GM19240 (cell line): ENCODE measurements around the gene TBC1D22A.

Source experiments
- DNase-seq: peaks from one replicate; pipeline ENCODE4 v3.0.0; 2011; ENCODE audit warnings: low spot score; ENCODE audit not compliant: insufficient read length

Gene TBC1D22A

DNA sequence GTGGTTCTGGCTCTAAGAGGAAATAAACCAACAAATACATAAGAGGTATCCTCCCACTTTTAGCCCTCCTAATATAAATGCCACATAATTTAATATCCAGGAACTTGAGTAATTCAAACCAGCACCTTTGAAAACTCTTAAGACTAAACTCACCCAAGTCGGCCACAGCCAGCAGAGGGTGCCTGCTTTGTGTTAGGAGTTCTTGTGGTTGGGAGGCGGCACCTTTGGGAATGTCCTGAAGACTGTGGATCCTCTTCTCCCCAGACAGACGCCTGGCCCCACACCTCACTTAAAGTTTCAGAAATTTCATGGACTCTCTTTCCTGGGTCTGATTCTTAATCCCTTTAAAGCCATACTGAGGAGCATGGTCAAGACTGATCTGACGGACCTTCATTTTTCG lies 169.0 kb downstream of the TBC1D22A start:
- DNase-seq, result no peak

DNA sequence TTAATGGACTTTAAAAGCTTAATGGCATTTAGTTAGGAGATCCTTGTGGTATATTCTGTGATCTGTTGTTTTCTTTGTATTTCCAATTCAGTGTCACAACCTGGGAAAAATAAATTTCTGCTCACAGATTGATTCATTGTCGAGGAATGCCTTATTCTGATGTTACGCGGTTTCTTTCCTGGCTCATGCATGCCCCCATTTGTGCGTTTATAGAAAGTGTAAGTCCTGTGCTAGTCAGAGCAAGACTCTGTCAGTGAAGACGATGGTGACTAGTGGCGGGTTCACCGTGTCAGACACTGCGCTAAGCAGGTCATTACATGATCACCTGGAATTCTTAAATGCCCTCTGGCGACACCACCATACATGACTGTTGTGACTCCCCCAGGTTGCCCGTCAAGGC lies 169.4 kb downstream of the TBC1D22A start:
- DNase-seq, result no peak

DNA sequence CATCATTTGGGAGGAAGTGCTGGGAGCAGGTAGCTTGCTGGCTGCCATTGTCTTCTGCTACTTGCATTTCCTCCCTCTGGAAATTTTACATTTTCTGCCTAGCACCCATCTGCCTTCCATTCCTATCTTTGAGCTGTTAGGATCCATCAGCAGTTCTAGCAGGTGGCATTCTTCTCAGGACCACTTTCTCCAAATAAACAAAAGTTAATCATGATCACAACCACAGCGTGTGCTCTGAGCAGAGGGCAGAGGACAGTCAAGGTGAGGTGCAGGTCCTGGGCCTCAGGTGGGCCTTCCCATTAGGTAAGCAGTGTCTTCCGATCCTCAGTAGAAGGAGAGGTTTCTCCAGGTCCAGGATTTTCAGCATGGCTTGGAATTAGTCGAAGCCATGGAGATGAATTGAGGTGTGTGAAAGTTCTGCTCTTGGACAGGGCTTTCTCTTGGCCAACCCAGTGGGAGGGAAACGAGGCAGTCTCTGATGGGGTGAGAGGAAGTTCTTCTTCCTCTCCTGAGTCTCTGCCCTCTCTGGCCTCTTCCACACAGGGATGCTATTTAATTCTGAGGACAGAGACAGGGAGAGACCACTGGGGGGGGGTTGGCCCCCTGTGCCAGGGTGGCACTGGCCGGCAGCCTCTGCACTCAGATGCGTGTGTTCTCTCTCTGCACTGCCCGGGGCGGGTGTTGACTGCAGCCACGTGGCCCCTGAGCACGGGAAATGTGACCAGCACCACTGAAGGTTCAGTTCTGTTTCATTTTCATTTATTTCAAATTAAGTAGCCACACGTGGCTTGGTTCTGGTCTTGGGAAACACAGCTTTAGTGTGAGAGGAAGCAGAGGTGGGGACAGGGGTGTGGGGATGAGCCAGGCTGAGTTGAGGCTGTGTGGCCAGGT lies 170.8 kb downstream of the TBC1D22A start:
- no peak for DNase-seq

DNA sequence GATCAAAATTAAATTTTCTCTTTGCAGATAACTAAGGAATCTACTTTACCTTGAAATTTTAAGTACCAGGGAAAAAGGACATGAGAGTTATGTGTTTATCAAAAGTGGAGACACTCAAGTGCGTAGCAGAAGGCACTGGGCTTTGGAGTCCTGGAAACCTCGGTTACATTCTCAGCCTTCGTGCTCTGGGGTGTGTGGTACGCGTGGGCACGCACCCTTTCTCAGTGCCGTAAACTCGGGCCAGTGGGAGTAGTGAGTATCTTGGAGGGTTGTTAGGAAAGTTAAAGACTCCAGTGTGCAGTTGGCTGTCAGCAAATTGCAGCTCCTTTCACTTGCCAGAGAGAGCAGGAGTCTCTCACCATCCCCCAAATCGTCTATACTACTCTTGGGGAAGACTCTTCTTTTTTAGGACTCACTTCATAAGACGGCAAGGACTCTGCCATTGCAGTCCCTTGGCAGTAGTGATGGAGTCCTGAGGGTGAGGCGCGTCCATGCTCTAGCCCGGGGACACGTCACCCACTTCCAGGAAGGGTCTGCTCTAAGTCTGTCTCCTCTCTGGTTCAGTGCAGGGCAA lies 171.8 kb downstream of the TBC1D22A start:
- no peak for DNase-seq

DNA sequence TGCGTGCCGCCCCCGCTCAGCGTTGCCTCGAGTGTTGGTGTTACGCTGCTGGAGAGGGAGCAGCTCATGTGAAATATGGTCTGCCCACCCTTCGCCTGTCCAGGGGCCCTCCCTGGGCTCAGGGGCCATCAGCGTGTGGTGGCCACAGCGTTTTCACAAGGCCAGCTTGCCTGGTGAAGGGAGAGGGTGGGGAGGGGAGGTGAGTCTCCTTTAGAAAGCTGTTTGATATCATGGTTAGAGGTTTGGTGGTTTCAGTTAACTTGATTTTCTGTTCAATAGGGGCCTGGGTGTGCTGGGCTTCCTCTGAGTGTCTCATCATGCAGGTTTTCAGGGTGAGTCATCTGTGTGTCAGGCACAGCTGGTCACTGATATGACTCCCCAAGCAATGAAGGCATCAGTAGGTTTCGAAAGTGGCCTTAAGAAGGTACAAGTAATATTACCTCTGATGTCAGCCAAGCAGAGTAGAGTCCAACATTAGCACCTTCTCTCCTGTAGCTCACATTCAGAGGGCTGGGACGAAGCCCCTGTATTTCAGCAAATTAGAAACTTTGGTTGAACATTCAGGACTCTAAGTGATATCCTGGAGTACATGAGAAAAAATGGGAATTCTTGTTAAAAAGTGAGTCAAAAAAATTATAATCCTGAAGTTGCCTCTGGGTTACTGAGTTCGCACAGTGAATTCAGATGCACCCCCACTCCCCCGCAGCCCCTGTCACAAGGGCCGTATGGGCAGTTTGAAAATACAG lies 172.5 kb downstream of the TBC1D22A start:
- no peak for DNase-seq

DNA sequence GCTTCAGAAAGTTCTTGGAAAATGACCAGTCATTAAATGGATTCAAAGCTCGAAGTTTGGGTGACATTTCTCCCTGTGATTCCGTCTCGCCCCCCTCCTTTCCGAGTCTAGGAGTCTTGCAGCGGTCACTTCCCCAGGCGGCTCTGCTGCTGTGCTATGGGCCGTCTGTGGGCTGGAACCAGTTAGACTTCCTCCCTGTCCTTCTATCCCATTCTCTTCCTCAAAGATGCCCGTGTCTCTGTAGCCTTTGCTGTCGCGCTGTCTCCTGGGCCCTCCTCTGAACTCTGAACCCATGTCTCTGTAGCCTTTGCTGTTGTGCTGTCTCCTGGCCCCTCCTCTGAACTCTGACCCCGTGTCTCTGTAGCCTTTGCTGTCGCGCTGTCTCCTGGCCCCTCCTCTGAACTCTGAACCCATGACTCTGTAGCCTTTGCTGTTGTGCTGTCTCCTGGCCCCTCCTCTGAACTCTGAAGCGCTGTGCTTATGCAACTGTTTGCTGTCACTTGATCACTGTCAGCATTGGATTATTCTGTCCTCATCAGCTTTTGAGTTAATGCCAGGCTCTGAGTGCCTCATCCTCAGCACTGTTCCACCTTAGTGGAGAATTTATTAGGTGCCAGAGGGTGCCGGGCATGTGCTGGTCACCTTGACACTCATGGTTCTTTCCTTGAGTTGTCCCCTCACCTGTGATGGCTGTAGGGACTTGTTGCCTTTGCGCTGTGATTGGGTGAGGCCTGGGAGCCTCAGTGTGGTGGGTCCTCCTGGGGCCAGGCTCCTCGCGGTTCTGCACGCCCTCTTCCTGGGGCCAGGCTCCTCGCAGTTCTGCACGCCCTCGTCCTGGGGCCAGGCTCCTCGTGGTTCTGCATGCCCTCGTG lies 173.3 kb downstream of the TBC1D22A start:
- DNase-seq, result no peak

DNA sequence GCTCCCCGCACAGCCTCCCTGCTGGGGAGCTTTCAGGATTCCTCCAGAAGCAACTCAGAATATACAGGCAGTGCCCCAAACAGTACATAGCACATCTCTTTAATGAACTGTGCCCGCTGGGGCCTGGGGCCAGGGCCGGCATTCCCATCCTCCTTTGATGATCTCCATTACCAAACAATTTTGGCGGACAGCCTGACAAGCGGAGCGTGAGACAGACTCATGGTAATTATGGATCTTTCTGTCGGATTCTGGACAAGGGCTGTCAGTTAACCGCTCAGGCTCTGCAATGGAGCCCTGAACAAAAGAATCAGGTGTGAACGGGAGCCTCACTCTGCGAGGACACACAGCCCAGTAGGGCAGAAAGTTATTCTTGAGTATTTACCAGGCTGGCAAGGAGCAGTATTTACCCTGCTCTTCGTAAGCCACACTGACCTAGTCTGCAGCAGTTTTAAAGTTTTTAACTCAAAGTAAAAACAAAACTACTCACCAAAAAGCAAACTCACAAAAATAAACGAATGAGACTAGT lies 174.0 kb downstream of the TBC1D22A start:
- DNase-seq, result no peak

DNA sequence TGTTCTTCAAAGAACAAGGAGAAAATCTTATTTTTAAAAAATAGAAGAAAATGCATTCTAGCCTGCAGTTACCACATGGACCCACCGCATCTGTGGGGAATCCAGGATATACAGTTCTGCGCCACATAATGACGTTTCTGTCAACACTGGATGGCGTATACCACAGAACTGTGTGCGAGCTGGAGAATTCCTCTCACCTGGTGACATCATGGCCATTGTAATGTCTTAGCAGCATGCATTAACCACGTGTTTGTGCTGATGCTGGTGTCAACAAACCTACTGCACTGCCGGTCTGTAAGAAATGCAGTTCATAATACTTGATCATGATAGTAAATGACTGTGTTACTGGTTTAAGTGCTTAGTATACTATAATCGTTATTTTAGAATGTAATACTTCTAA lies 174.7 kb downstream of the TBC1D22A start:
- no peak for DNase-seq

DNA sequence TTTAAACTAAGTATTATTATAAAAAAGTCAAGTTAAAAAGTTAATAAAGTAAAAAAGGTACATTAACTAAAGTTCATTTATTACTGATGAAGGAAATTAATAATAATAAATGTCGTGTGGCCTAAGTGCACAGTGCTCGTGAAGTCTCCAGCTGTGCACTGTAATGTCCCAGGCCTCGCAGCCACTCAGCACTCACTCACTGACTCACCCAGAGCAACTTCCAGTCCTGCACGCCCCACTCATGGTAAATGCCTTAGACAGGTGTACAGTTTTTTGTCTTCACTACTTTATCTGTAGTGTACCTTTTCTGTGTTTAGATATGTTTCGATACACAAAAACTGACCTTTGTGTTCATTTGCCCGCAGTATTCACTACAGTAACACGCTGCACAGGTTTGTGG lies 175.5 kb downstream of the TBC1D22A start:
- no peak for DNase-seq

DNA sequence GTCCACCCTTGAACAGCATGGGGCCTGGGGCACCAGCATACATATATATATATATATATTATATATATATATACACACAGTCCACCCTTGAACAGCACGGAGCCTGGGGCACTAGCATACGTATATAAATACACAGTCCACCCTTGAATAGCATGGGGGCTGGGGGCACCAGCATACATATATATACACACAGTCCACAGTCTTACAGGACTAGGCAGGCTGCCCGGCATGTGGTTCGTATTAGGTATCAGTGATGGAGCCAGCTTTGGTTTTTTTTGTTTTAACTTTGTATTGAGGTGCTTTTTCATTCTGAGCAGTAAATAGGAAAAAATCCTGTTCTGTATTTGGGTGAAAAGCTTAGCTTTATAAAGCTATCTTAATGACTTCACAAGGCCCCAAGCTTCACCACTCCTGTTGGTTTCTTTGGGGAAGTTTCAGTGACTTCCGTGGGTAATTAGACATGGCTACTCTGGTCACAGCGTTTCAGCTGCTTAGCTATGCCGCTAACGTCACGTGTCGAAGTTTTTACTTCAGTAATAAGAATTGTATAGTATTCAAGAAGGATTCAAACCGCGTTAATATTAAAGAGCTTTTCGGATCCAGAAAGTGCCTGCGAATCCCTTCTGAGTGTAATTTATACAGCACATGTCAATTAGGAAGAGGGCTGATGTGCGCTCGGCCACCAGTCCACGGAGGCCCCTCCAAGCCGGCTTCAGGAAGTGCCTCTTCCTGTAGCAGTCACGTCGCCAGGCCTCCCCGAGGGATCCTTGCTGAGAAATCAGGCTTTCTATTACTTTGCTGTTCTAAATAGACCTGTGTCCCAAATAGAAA lies 179.7 kb downstream of the TBC1D22A start:
- DNase-seq, result no peak

DNA sequence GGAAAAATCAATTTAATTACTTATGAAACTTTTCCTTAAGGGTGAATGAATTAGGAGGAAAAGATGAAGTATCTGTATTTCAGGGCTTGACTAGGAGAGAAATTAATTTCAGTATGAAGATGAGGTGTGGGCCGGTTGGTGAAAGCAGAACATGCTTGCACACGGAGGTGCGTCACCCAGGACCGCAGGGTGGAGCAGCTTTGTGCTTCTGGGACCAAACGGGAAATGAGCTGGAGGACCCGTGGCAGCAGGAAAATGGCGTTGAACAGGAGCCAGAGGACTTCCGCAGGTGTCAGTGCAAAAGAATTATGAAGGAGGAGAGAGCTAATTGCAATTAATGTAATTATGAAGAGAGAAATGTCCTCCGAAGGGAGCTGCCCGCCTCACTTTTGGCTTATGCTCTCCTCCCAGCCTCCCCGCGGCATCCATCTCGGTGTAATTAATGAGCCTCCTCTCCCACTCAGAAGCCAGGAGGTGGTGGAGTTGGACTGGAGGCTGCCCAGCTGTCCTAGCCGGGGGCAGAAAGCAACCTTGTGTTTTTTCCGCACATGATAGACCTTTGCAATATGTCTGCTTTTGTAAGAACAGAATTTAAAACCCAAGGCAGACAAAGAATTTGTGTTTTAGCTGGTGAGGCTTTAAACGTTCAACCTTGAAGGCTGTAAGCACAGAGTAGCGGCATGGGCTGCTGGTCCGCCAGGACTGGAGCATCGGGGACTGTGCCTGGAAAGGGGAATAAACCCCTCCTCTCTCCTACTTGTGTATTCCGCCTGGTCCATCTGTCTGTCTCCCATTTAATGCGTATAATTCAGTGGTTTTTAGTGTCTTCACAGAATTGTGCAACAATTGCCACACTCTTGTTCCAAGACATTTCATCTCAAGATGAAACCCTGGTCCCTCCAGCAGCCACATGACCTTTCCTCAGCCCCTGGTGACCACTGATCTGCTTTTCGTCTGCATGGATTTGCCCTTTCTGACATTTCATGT lies 180.6 kb downstream of the TBC1D22A start:
- DNase-seq, result no peak

DNA sequence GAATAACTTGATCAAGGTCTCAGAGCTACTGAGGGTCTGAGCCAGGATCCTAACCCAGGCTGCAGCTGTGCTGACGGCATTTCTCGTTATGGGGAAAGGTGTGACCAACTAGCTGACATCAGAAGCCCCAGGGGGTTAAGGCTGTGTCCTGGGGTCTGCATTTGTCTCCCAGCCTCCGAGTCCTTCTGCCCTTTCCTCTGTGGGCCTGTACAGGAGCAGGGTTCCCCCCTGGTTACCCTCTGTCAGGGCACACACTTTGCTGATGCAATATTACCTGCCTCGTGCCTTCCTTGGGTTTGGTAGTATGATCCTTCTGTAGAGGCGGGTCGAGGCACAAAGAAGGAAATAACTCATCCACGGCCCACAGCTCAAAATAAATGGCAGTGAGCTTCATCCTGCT lies 183.0 kb downstream of the TBC1D22A start:
- no peak for DNase-seq

DNA sequence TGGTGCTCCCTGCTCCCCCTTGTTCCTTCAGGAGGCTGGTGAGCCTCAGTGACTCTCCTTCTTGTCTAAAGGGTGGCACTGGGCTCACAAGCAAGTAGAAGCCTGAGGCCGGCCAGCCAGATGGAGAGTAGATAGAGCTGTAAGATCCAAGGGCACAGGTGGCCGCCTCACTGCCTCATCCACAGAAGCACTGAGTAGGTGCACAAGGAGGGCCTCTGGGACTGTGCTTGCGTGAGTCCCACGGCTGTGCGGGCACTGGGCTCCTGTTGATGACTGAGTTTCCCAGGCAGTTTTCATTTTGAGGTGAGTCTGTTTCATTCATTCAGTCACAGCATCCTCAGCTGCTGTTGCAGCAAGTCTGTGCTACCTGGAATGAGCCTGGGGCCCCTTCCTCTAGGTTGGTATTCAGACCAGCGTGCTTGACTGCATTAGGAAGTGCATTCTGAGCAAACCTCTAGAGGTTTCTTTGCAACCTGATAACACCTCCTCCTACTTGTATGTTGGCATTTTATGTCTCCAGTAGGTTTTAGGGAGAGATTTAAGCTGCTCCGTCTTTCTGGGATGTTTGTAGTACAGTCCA lies 184.0 kb downstream of the TBC1D22A start:
- no peak for DNase-seq

DNA sequence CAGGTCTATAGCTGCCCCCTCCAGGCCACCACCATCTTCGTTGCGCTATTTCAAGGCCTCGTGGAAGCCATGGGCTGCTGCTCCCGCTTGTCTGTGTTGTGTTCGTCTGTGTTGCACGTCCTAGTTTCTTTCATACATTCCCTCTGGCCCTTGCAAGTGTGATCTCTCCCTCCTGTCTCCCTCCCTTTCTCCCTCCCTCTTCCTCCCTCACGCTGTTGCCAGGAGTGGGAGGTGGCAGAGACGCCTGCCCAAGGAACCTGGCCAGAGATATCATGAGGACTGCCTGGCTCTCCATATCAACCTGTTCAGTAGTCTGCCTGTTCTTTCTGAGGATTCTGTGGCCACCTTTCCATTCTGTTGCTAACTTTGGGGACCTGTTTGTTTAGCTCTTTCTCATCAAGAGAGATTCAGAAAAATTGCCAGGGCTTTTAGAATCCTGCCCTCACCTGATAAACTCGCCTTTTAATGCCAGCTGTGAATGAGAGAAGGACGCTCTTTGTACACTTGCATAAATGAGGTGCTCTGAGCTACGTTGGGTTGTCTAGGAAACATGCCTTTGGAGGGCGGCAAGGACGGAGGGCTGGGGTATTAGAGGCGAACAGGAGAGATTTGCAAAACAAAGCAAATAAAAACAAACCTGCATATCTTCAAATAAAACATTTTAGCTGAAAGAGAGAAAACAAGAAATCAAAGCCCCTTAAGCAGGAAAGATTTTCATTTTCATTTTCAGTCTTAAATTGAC lies 185.2 kb downstream of the TBC1D22A start:
- no peak for DNase-seq

DNA sequence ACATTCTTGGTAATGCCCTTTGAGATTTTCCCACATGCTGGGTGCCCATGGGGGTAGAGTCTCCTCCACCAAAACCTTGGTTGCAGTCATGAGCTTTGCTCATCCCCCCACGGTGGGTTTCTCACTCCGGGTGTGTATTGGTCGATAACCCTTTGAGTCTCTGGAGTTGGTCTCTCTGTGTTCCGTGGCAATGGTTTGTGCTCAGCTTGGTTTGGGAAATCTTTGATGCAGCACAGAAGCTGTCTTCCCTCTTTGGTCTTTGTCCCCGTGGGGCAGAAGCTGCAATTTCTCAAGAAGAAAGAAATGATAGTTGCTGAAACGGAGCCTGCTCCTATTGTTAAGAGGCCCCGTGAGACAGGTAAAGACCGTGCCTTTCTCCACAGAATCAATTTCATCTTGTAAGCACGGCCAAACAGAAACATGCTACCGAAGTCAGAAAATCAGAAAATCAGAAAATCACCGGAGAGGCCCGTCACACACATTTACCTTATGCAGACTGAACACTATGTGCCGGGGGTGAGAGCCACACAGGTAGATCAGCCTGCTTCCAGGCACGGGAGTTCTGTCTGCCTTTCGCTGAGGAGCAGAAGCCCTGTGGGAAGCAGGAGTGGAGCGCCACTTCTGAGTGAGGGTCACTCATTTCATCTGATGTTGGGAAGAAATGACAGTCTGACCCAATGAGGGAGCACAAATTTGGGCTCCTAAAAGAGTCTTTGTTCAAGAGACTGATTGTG lies 186.1 kb downstream of the TBC1D22A start:
- no peak for DNase-seq

DNA sequence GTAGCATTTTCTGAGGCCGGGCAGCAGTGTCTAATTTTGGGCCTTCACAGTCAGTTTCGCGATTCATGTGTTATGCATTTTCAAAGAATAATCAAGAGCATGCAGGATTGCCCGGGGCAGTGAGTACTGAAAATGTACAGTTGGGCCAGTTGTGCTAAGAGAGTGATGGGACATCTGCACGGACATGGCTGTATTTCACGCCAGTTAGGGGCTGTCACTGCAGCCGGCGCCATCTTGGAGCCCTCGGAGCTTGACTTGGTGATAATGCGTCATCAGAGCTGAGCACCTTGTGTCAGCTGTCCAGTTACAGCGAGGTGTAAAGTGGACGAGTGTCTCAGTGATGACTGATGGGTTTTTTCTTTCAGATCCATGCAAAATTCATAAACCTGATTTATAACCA lies 188.9 kb downstream of the TBC1D22A start:
- no peak for DNase-seq

DNA sequence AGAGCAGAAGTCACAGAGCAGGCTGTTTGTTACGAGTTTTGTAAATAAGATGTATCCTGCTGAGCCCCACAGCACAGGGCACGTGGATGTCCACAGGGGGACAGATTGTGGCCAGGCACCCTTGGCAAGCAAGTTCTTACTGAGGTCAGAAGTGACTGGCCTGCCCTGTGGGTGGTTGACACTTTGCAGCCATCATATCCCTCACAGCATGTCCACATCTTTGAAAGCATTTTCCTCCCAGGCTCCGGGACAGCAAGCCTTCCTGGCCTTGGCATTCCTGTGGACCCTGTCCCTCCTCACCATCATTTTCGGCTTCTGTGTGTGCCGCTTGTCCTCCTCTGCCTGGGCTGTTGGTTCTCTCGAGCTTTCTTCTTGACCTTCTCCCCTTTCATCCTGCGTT lies 189.5 kb downstream of the TBC1D22A start:
- no peak for DNase-seq
